ENCODE results near the gene ACER2. TPM values are rescaled to one million over a fixed set of nuclear protein-coding genes. Genes with fewer than 3 reads are reported as not detected.

ACER2 gene
- total RNA-seq, 1 experiment from 2014 or later, result 8.8 TPM

DNA sequence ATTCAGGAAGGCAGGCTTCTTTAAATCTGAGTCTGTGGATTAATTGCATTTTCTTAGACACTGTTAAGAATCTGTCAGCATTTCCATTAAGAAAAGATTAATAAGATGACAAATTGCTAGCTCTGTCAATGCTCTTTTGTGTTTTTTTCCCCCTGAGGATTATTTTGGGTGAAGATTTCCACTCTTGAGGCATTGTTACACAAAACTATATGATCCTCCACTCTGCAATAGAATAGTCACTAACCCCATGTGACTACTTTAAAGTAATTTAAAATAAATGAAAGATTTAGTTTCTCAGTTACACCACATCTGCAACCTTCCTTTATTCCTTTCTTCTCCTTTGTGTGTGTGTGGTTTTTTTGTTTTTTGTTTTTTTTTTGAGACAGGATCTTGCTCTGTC, 82.0 kb downstream of the ACER2 start:
- ChIA-PET CTCF (interaction anchor here (0.6 to 6.1 kb wide), 2 partner anchors 26 to 507 kb away, joined by 3 to 43 read pairs; no protein-coding TSS in a partner anchor), POLR2A (interaction anchor here (0.6 kb wide), 1 partner anchor 113 kb away, joined by 3 read pairs; no protein-coding TSS in a partner anchor)
- Mint-ChIP-seq H3K36me3 (no peaks in the 10 kb centered on the region), H3K4me3 (no peak overlapping the region), H3K27ac (no peak overlapping the region), H3K9me3 (no peaks in the 10 kb centered on the region), H3K27me3 (ENCODE audit: low read depth) (no peaks in the 10 kb centered on the region; the same call in 1 of the 2 replicates), H3K4me1 (peaks cover 5% of the 10 kb centered on the region)
- ATAC-seq, result no peak
- TF ChIP-seq, protein P1, sequence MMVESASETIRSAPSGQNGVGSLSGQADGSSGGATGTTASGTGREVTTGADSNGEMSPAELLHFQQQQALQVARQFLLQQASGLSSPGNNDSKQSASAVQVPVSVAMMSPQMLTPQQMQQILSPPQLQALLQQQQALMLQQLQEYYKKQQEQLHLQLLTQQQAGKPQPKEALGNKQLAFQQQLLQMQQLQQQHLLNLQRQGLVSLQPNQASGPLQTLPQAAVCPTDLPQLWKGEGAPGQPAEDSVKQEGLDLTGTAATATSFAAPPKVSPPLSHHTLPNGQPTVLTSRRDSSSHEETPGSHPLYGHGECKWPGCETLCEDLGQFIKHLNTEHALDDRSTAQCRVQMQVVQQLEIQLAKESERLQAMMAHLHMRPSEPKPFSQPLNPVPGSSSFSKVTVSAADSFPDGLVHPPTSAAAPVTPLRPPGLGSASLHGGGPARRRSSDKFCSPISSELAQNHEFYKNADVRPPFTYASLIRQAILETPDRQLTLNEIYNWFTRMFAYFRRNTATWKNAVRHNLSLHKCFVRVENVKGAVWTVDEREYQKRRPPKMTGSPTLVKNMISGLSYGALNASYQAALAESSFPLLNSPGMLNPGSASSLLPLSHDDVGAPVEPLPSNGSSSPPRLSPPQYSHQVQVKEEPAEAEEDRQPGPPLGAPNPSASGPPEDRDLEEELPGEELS (CRISPR knock-in tag; IDR thresholded peaks at IDR 0.05), result no peak
- TF ChIP-seq, protein P2, sequence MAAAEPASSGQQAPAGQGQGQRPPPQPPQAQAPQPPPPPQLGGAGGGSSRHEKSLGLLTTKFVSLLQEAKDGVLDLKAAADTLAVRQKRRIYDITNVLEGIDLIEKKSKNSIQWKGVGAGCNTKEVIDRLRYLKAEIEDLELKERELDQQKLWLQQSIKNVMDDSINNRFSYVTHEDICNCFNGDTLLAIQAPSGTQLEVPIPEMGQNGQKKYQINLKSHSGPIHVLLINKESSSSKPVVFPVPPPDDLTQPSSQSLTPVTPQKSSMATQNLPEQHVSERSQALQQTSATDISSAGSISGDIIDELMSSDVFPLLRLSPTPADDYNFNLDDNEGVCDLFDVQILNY (CRISPR knock-in tag; IDR thresholded peaks at IDR 0.05), result no peak
- TF ChIP-seq, protein P3, sequence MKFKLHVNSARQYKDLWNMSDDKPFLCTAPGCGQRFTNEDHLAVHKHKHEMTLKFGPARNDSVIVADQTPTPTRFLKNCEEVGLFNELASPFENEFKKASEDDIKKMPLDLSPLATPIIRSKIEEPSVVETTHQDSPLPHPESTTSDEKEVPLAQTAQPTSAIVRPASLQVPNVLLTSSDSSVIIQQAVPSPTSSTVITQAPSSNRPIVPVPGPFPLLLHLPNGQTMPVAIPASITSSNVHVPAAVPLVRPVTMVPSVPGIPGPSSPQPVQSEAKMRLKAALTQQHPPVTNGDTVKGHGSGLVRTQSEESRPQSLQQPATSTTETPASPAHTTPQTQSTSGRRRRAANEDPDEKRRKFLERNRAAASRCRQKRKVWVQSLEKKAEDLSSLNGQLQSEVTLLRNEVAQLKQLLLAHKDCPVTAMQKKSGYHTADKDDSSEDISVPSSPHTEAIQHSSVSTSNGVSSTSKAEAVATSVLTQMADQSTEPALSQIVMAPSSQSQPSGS (CRISPR knock-in tag; IDR thresholded peaks at IDR 0.05; ENCODE audit: borderline replicate concordance, low read depth), result no peak
- TF ChIP-seq JUN (CRISPR knock-in tag; IDR thresholded peaks at IDR 0.05) (no peak), MXD4 (CRISPR knock-in tag; IDR thresholded peaks at IDR 0.05; ENCODE audit: borderline replicate concordance) (no peak), ESRRA (CRISPR knock-in tag; IDR thresholded peaks at IDR 0.05; ENCODE audit: borderline replicate concordance) (no peak), ETV6 (CRISPR knock-in tag; IDR thresholded peaks at IDR 0.05) (no peak), CREM (CRISPR knock-in tag; IDR thresholded peaks at IDR 0.05) (no peak), TCF7 (CRISPR knock-in tag; IDR thresholded peaks at IDR 0.05; ENCODE audit: low read depth) (no peak)
- TF ChIP-seq, protein P4, sequence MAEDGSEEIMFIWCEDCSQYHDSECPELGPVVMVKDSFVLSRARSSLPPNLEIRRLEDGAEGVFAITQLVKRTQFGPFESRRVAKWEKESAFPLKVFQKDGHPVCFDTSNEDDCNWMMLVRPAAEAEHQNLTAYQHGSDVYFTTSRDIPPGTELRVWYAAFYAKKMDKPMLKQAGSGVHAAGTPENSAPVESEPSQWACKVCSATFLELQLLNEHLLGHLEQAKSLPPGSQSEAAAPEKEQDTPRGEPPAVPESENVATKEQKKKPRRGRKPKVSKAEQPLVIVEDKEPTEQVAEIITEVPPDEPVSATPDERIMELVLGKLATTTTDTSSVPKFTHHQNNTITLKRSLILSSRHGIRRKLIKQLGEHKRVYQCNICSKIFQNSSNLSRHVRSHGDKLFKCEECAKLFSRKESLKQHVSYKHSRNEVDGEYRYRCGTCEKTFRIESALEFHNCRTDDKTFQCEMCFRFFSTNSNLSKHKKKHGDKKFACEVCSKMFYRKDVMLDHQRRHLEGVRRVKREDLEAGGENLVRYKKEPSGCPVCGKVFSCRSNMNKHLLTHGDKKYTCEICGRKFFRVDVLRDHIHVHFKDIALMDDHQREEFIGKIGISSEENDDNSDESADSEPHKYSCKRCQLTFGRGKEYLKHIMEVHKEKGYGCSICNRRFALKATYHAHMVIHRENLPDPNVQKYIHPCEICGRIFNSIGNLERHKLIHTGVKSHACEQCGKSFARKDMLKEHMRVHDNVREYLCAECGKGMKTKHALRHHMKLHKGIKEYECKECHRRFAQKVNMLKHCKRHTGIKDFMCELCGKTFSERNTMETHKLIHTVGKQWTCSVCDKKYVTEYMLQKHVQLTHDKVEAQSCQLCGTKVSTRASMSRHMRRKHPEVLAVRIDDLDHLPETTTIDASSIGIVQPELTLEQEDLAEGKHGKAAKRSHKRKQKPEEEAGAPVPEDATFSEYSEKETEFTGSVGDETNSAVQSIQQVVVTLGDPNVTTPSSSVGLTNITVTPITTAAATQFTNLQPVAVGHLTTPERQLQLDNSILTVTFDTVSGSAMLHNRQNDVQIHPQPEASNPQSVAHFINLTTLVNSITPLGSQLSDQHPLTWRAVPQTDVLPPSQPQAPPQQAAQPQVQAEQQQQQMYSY (CRISPR knock-in tag; IDR thresholded peaks at IDR 0.05), result no peak
- TF ChIP-seq, protein P5, sequence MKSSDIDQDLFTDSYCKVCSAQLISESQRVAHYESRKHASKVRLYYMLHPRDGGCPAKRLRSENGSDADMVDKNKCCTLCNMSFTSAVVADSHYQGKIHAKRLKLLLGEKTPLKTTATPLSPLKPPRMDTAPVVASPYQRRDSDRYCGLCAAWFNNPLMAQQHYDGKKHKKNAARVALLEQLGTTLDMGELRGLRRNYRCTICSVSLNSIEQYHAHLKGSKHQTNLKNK (CRISPR knock-in tag; IDR thresholded peaks at IDR 0.05), result no peak
- TF ChIP-seq, protein P6, sequence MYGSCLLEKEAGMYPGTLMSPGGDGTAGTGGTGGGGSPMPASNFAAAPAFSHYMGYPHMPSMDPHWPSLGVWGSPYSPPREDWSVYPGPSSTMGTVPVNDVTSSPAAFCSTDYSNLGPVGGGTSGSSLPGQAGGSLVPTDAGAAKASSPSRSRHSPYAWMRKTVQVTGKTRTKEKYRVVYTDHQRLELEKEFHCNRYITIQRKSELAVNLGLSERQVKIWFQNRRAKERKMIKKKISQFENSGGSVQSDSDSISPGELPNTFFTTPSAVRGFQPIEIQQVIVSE (CRISPR knock-in tag; IDR thresholded peaks at IDR 0.05; ENCODE audit: borderline replicate concordance), result no peak
- TF ChIP-seq, protein P7, sequence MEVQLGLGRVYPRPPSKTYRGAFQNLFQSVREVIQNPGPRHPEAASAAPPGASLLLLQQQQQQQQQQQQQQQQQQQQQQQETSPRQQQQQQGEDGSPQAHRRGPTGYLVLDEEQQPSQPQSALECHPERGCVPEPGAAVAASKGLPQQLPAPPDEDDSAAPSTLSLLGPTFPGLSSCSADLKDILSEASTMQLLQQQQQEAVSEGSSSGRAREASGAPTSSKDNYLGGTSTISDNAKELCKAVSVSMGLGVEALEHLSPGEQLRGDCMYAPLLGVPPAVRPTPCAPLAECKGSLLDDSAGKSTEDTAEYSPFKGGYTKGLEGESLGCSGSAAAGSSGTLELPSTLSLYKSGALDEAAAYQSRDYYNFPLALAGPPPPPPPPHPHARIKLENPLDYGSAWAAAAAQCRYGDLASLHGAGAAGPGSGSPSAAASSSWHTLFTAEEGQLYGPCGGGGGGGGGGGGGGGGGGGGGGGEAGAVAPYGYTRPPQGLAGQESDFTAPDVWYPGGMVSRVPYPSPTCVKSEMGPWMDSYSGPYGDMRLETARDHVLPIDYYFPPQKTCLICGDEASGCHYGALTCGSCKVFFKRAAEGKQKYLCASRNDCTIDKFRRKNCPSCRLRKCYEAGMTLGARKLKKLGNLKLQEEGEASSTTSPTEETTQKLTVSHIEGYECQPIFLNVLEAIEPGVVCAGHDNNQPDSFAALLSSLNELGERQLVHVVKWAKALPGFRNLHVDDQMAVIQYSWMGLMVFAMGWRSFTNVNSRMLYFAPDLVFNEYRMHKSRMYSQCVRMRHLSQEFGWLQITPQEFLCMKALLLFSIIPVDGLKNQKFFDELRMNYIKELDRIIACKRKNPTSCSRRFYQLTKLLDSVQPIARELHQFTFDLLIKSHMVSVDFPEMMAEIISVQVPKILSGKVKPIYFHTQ (CRISPR knock-in tag; IDR thresholded peaks at IDR 0.05), result no peak
- no peak for DNase-seq (ENCODE audit: low spot score)
